GM18519 (cell line): ENCODE results near the gene RAMP1.

Source experiments
- ATAC-seq: cut with Tn5 transposase; IDR thresholded peaks from one replicate; pipeline ENCODE4 v1.9.1; 2021; ENCODE audit warnings: mild to moderate bottlenecking, moderate library complexity; ENCODE audit not compliant: unreplicated experiment, low FRiP score

Gene RAMP1

GRCh38 chr2:237876061-237876526 lies 16.7 kb downstream of the RAMP1 start:
- no peak for ATAC-seq

DNA sequence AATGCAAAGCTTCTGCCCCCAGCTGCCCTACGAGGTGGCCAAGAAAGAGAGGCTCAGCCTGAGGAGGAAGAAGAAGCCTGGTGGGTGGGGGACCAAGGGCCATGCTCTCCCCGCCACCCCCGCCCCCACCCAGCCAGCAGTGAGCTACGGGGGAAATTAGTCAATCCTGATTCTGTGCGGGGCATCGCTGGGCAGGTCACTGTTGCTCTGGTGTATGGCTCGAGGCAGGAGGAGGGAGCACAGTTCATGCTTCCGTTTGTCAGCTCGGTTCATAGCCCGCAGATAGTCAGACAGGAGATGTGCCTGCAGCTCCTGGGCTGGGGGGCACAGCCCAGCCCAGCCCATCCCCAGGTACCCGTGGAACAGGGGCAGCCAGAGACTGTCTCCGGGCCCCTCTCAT lies 17.1 kb downstream of the RAMP1 start:
- no peak for ATAC-seq

DNA sequence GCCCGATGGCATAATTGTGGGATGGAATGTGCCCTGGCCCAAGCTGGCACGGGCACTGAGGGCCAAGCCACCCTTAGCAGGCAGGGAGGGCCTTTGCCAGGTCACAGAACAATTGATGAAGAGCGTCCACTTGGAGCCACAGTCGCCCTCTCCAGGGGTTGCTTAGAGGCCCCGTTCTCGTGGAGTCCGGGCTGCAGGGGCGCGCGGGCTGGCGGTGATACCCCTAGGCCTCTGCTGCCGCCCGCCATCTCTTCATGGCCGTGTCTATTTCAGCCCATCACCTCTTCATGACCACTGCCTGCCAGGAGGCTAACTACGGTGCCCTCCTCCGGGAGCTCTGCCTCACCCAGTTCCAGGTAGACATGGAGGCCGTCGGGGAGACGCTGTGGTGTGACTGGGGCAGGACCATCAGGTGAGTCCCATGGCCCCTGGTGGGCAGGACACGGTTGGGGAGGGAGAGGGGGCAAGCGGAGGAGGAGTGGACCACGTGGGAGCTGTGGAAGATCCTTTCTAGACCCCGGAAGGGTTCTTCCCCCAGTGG lies 17.6 kb downstream of the RAMP1 start:
- ATAC-seq, result no peak

DNA sequence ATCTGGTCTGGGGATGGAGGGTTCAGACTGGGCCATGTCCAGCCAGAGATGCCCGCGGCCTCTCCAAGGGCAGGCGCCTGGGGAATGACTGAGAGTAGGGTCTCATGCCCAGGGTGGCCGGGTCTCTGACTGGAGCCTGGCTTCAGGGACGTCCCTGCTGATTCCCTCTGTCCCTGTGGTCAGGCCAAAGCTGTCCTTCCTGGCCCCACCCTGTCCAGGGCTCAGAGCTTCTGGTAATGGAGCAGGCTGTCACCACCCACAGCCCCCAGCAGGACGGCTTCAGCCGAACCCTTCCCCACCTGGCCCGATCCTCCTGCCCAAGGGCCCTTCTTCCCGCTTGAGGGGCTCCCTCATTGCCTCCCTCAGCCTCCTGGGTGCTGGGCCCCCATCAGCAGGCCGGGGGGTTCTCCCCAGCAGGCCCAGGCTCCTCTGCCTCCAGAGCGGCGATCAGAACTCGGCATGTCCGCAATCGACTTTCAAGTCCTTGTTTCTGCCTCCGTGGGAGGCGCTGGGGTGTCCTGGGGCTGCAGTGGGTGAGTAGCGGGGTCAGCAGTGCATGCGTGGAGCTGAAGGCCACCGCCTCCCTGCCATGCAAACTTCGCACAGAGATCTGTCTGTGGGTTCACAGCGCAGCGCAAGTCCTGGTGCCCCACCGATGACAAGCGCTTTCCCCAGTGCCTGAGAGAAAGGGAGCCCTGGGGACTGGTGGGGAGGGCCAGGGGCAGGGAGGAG lies 18.3 kb downstream of the RAMP1 start:
- ATAC-seq, result no peak

GRCh38 chr2:237878321-237879057 lies 19.1 kb downstream of the RAMP1 start:
- ATAC-seq, result no peak

DNA sequence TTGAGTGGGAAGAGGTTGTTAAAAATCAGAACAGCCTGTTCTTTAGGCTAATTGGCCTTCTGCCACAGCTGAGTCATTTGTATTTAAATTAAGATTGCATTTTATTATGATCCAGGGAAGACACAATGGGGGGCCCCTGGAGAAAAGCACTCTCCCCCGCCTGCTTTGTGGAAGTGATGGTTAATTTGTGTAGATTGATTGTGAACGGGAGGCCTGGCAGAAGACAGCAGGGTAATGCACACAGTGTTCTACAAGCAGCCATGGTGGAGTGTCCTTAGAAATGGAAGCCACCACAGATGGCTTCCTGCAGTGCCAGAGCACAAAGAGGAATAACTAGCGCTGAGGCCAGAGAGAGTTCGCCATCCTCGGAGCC lies 19.6 kb downstream of the RAMP1 start:
- ATAC-seq, result no peak

DNA sequence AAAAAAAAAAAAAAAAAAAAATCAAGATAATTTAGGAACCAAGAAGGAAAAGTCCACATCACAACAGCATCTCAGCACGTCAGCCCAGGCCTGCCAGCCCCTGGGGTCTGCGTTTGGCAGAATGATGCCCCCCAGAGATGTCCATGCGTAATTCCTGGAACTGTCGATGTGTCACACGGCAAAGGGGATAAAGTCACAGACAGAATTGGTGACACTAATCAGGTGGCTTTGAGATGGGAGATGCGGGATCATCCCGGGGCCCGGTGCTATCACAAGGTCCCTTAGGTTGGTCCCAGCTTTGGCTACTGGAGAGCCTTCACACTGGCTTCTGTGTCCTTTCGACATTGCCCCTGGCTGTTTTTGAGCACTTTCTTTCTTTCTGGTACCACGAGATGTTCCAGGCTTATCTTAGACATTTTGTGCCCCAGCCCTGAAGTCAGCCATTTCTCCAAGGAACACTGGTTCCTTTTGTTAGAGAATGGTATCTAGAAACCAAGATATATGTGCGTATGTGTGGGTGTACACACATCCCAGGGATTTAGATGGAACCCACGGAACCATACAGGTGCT lies 20.7 kb downstream of the RAMP1 start:
- no peak for ATAC-seq

DNA sequence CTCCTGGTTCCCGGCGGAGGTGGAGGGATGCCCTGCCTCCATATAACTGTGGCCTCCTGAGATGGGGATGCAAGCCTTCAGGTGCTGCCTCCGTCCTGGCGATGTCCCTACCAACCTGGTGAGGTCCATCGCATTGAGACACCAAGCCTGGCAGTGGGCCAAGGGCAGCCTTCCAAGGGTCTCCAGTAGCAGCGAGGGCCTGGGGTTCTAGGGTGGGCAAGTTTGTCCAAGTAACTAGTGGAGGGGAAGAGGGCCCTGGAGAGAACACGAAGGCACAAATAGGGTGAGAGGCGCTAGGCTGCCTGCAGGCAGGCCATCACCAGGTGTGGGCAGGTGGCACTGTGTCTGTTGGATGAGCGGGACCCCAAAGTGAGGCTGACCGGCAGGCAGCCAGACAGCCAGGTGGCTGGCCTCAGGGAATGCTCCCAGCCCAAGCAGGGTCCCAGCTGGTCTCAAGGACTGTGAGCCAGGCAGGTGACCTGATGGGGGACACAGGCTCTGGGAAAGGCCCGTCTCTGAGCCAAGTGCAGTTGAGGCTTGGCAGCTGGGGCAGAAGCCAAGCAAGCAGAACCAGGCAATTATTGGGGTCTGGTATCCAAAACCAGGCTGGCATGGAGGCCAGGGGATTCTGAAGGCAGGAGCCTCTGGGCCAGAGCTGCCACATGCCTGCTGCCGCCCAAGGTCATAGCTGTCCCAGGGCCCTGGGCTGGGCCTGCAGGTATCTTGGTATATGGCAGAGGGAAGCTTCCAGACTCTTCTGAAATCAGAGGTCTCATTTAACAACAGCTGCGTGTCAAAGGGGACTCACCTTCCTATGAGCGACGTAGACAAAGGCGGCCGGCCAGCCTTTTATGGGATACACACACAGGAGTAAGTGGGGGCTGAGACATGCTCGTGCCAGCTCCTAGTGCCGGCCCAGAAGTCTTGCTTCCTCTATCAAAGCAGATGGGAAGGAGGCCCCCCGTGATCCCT lies 23.4 kb downstream of the RAMP1 start:
- ATAC-seq, result no peak

- ATAC-seq, result no peak
Observed at GRCh38 chr2:237883951-237884446, 24.6 kb downstream of the RAMP1 start.

- ATAC-seq, result no peak
Observed at GRCh38 chr2:237884681-237885080, 25.3 kb downstream of the RAMP1 start.

GRCh38 chr2:237885111-237885930 lies 25.9 kb downstream of the RAMP1 start:
- ATAC-seq, result no peak

DNA sequence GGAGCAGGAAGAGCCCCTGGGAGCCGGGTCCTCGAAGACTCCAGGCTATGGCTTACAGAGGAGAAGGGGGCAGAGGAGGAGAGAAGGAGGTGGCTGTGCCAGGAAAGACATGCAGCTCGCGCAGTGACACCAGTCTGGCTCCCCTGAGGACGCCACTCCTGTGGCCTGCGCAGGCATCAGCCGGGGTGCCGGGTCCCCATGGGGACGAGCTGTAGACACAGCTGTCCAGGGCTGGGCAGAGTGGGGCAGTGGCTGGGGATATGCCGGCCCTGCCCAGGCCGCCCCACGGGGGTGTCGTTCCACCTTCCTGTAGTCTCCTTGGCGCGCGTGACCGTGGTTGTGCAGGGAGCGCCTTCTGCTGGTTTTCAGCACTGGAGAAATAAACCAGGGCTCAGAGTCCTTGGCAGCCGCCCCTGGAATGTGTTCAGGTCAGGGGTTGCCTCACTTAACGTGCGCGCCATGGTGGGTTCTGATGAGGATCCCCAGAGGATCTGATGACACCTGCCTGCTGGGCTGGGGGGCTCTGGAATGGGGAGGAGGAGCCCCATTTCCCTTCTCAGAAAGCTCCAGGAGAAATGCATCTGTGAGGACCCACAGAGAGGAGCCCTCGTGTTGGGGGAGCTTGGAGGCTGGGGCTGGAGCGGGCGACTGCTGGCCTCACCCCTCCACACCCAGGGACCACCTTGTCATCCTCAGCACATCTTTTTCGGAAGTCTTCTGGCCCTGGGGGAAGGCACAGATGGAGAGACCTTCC lies 26.7 kb downstream of the RAMP1 start:
- no peak for ATAC-seq

GRCh38 chr2:237886685-237887481 lies 27.5 kb downstream of the RAMP1 start:
- no peak for ATAC-seq

GRCh38 chr2:237888389-237888788 lies 29.0 kb downstream of the RAMP1 start:
- no peak for ATAC-seq

- ATAC-seq, result no peak
Observed at GRCh38 chr2:237889016-237889415, 29.6 kb downstream of the RAMP1 start.

DNA sequence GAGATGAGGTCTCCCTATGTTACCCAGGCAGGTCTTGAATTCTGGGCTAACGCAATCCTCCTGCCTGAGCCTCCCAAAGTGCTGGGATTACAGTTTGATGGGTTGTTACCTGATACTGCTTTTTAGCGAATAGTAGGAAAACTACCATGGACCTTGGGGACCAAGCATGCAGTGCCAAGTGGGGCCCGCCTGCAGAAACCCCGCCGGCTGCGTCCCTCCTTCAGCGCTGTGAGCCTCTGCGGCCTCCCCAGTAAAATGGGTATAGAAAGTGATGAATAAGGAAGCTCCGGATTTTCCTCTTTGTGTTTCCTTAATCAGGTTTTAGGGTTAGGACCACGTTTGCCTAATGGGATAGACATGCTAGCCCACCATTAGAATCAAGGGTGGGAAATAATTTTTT lies 30.4 kb downstream of the RAMP1 start:
- ATAC-seq, result no peak

GRCh38 chr2:237892478-237892877 lies 33.1 kb downstream of the RAMP1 start:
- ATAC-seq, result no peak
